Measurements from ENCODE around the gene STX2. TPM values are rescaled to one million over a fixed set of nuclear protein-coding genes. Genes with fewer than 3 reads are reported as not detected.

The STX2 gene
- total and polyA plus RNA-seq, 2 experiments from 2014 or later, result 16.4 to 35.4 TPM

GRCh38 chr12:130796985-130797686 lies 41.9 kb downstream of the STX2 start:
- no peak overlapping the region for H2AFZ ChIP-seq
- Mint-ChIP-seq H3K27me3 (ENCODE audit: insufficient read depth, low read depth, poor library complexity) (peaks cover 5% of the 10 kb centered on the region), H3K27ac (peak overlapping the region; percentile 23; the same call in 1 of the 2 replicates), H3K4me3 (no peak overlapping the region), H3K36me3 (ENCODE audit: low read depth) (peaks cover 21% of the 10 kb centered on the region), H3K4me1 (peaks cover 6% of the 10 kb centered on the region; the same call in 2 of the 3 replicates), H3K9me3 (no peaks in the 10 kb centered on the region)
- no peak for TF ChIP-seq EZH2phosphoT487 (IDR thresholded peaks at IDR 0.05; ENCODE audit: unreplicated experiment)
- no peaks in the 10 kb centered on the region for H3F3A ChIP-seq (replicated peaks; ENCODE audit: low read depth)
- H4K20me1 ChIP-seq (replicated peaks; ENCODE audit: insufficient read depth), result no peaks in the 10 kb centered on the region
- H3K4me2 ChIP-seq, result no peak overlapping the region
- H3K9me2 ChIP-seq (ENCODE audit: insufficient read depth), result no peaks in the 10 kb centered on the region
- no peak overlapping the region for H3K27ac ChIP-seq (ENCODE audit: low read depth)
- no peak for ATAC-seq
- no peaks in the 10 kb centered on the region for H3K27me3 ChIP-seq (ENCODE audit: insufficient read depth)
- DNase-seq (ENCODE audit: low spot score), result no peak
- H3K4me1 ChIP-seq (ENCODE audit: insufficient read depth), result peaks cover 6% of the 10 kb centered on the region; the same call in 1 of the 2 replicates
- H3K36me3 ChIP-seq (ENCODE audit: insufficient read depth), result peaks cover 13% of the 10 kb centered on the region; the same call in 1 of the 2 replicates
- no peak overlapping the region for H3K4me3 ChIP-seq
- H3K79me2 ChIP-seq (replicated peaks; ENCODE audit: insufficient read depth), result no peaks in the 10 kb centered on the region

GRCh38 chr12:130795906-130796305 lies 43.1 kb downstream of the STX2 start:
- Histone ChIP-seq H3K9me2 (ENCODE audit: insufficient read depth) (no peaks in the 10 kb centered on the region), H3F3A (replicated peaks; ENCODE audit: low read depth) (no peaks in the 10 kb centered on the region), H3K4me2 (no peak overlapping the region), H3K36me3 (ENCODE audit: insufficient read depth) (peaks cover 11% of the 10 kb centered on the region; the same call in 1 of the 2 replicates), H4K20me1 (replicated peaks; ENCODE audit: insufficient read depth) (no peaks in the 10 kb centered on the region), H3K27me3 (ENCODE audit: insufficient read depth) (no peaks in the 10 kb centered on the region), H3K4me1 (ENCODE audit: insufficient read depth) (peaks cover 9% of the 10 kb centered on the region), H3K27ac (ENCODE audit: low read depth) (no peak overlapping the region), H3K4me3 (no peak overlapping the region), H2AFZ (no peak overlapping the region), H3K79me2 (replicated peaks; ENCODE audit: insufficient read depth) (no peaks in the 10 kb centered on the region)
- Mint-ChIP-seq H3K4me1 (peaks cover 6% of the 10 kb centered on the region; the same call in 2 of the 3 replicates), H3K9me3 (no peaks in the 10 kb centered on the region), H3K27ac (no peak overlapping the region), H3K4me3 (no peak overlapping the region), H3K36me3 (ENCODE audit: low read depth) (peaks cover 21% of the 10 kb centered on the region), H3K27me3 (ENCODE audit: insufficient read depth, low read depth, poor library complexity) (peaks cover 5% of the 10 kb centered on the region)
- ATAC-seq, result no peak
- DNase-seq (ENCODE audit: low spot score), result no peak
- TF ChIP-seq EZH2 (IDR thresholded peaks at IDR 0.05; ENCODE audit: low read depth, unreplicated experiment) (no peak), CREB1 (CRISPR knock-in tag; IDR thresholded peaks at IDR 0.05; ENCODE audit: low read depth) (no peak), ZNF331 (CRISPR knock-in tag; IDR thresholded peaks at IDR 0.05; ENCODE audit: low read depth) (no peak), JUNB (IDR thresholded peaks at IDR 0.05; ENCODE audit: unreplicated experiment) (no peak), EZH2phosphoT487 (IDR thresholded peaks at IDR 0.05; ENCODE audit: unreplicated experiment) (no peak), CTCF (conservative IDR thresholded peaks at IDR 0.05; ENCODE audit: low read depth in 2 of 2) (no peak), ZNF114 (CRISPR knock-in tag; IDR thresholded peaks at IDR 0.05) (no peak), POLR2AphosphoS5 (IDR thresholded peaks at IDR 0.05; ENCODE audit: low read depth) (no peak), ETS1 (IDR thresholded peaks at IDR 0.05) (no peak), ZNF462 (CRISPR knock-in tag; IDR thresholded peaks at IDR 0.05) (no peak), NANOG (IDR thresholded peaks at IDR 0.05; ENCODE audit: borderline replicate concordance) (no peak)

All from GM23338 (cell line).